GM12864 (cell line): ENCODE measurements around the gene SPATA25.
"Not testable (repeated sequence)": the region's sequence is repeated elsewhere in the genome, so short reads cannot be mapped to it uniquely, and the experiment has no call there.

Experiments used
- DNase-seq: peaks from one replicate; pipeline ENCODE4 v3.0.0-alpha.2; 2011; ENCODE audit warnings: low read depth
- H3K4me3 ChIP-seq: 2 replicates; pipeline ENCODE4 v1.5.1; 2011; ENCODE audit warnings: mild to moderate bottlenecking, low read depth, low read length, control low read depth
- TF ChIP-seq, protein P1 (sequence below): IDR thresholded peaks from 2 replicates; pipeline ENCODE4 v1.5.1; 2011; ENCODE audit warnings: low read depth, mild to moderate bottlenecking, moderate library complexity, low read length, control low read depth, inconsistent platforms; ENCODE audit errors: missing control alignments

Gene SPATA25

DNA sequence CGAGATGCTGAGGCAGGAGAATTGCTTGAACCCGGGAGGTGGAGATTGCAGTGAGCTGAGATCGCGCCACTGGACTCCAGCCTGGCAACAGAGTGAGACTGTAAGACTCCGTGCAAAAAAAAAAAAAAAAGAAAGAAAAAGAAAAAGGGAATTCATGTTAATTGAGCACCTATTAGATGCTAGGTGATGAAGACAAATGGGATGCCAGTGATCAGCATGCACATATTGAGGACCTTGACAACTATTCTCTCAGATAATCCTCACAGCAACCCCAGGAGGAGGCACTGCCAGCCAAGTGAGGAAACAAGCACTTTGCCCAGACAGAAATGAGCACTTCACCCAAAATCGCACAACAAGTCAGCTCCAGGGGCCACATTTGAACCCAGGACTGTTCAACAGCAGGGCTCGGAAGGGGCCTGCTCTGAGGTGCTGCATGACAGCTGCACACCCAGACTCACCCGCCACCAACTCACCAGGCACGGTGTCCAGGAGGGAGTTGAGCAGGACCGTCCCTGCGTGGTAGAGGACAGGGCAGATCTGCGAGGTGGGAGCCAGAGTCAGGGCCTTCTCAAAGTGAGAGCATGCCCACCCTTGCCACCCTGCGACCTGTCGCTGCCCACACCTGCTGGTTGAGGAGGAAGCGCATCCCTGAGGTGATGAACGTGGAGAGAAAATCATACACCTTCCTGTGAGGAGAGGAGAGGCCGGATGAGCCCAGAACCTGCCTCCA lies 20.0 kb upstream of the SPATA25 start:
- H3K4me3 ChIP-seq, result no peak overlapping the region
- TF ChIP-seq, protein P1, sequence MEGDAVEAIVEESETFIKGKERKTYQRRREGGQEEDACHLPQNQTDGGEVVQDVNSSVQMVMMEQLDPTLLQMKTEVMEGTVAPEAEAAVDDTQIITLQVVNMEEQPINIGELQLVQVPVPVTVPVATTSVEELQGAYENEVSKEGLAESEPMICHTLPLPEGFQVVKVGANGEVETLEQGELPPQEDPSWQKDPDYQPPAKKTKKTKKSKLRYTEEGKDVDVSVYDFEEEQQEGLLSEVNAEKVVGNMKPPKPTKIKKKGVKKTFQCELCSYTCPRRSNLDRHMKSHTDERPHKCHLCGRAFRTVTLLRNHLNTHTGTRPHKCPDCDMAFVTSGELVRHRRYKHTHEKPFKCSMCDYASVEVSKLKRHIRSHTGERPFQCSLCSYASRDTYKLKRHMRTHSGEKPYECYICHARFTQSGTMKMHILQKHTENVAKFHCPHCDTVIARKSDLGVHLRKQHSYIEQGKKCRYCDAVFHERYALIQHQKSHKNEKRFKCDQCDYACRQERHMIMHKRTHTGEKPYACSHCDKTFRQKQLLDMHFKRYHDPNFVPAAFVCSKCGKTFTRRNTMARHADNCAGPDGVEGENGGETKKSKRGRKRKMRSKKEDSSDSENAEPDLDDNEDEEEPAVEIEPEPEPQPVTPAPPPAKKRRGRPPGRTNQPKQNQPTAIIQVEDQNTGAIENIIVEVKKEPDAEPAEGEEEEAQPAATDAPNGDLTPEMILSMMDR, result no peak
- DNase-seq, result no peak

- no peak for DNase-seq
- TF ChIP-seq, protein P1, result no peak
- no peak overlapping the region for H3K4me3 ChIP-seq
Measured at GRCh38 chr20:45905505-45906079, 18.2 kb upstream of the SPATA25 start.

- DNase-seq, result no peak
- H3K4me3 ChIP-seq, result no peak overlapping the region
- TF ChIP-seq, protein P1, result no peak
Measured at GRCh38 chr20:45904583-45905504, 17.4 kb upstream of the SPATA25 start.

- TF ChIP-seq, protein P1, result no peak
- no peak for DNase-seq
- no peak overlapping the region for H3K4me3 ChIP-seq
Measured at GRCh38 chr20:45902199-45902701, 14.8 kb upstream of the SPATA25 start.

DNA sequence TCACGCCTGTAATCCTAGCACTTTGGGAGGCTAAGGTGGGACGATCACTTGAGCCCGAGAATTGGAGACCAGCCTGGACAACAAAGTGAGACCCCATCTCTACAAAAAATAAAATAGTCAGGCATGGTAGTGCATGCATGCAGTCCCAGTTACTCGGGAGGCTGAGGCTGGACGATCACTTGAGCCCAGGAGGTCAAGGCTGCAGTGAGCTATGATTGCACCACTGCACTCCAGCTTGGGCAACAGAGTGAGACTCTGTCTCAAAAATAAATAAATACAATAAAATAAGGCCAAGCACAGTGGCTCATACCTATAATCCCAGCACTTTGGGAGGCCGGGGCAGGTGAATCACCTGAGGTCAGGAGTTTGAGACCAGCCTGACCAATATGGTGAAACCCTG lies 13.9 kb upstream of the SPATA25 start:
- DNase-seq, H3K4me3 ChIP-seq: not testable (repeated sequence)

- H3K4me3 ChIP-seq, result no peak overlapping the region
- TF ChIP-seq, protein P1, result no peak
- DNase-seq, result no peak
Measured at GRCh38 chr20:45899046-45899835, 11.8 kb upstream of the SPATA25 start.
